Breast epithelium (tissue), 3 donors: ENCODE results near the gene SCN5A.

Experiments used
- CTCF ChIP-seq, 3 donors: fragments of 450-650 bp; IDR thresholded peaks; one replicate each; pipeline ENCODE4 v1.5.1; 2016 to 2017; ENCODE audit warnings: antibody characterized with exemption in 3 of 3, mild to moderate bottlenecking in 3 of 3, moderate library complexity in 3 of 3
- POLR2A ChIP-seq: fragments of 450-650 bp; IDR thresholded peaks from one replicate; pipeline ENCODE4 v1.6.1; 2016; ENCODE audit warnings: antibody characterized with exemption, mild to moderate bottlenecking, moderate library complexity
- POLR2AphosphoS5 ChIP-seq, 3 donors: sonication (generic); formaldehyde crosslinking; IDR thresholded peaks; one replicate each; pipeline ENCODE4 v1.6.1; 2017; ENCODE audit warnings: antibody characterized with exemption in 3 of 3

- TF ChIP-seq CTCF (IDR thresholded peaks at IDR 0.05) (no peak), POLR2AphosphoS5 (IDR thresholded peaks at IDR 0.05) (no peak), POLR2A (no peak)
These were observed 1.3 kb downstream of the SCN5A start for GRCh38 chr3:38648024-38648658.
